Esophagus muscularis mucosa (tissue), 4 donors: ENCODE data around the gene ZFHX3. TPM values are rescaled to one million over a fixed set of nuclear protein-coding genes. Genes with fewer than 3 reads are reported as not detected.

Source experiments
- DNase-seq: peaks from one replicate; pipeline ENCODE4 v3.0.0-alpha.2; 2017; ENCODE audit errors: extremely low spot score
- H3K27ac ChIP-seq, 4 donors: fragments of 200-600 bp; sonication (generic); replicated peaks in 1 of 4; 1 replicate in 3 of 4; 2 replicates in 1 of 4; pipeline ENCODE4 v1.5.1; 2016 to 2019; ENCODE audit warnings: mild to moderate bottlenecking in 1 of 4
- H3K27me3 ChIP-seq, 4 donors: fragments of 200-600 bp; sonication (generic); one replicate each; pipeline versions ENCODE4 v1.5.1 to v1.6.0; 2016 to 2019
- H3K36me3 ChIP-seq, 4 donors: fragments of 200-600 bp; sonication (generic); one replicate each; pipeline ENCODE4 v1.5.1; 2016 to 2019
- H3K4me1 ChIP-seq, 4 donors: fragments of 200-600 bp; sonication (generic); one replicate each; pipeline ENCODE4 v1.5.1; 2016 to 2019
- H3K4me3 ChIP-seq, 4 donors: fragments of 200-600 bp; sonication (generic); 1 replicate in 2 of 4; 2 replicates in 2 of 4; pipeline ENCODE4 v1.5.1; 2016 to 2019; ENCODE audit warnings: mild to moderate bottlenecking in 4 of 4, moderate library complexity in 1 of 4
- H3K9me3 ChIP-seq, 4 donors: fragments of 200-600 bp; sonication (generic); 1 replicate in 3 of 4; 2 replicates in 1 of 4; pipeline ENCODE4 v1.5.1; 2016 to 2019
- CTCF ChIP-seq, 3 experiments: fragments of 200-600 bp in 2 of 3; fragments of 450-650 bp in 1 of 3; sonication (generic) in 2 of 3; IDR thresholded peaks; one replicate each; pipeline ENCODE4 v1.5.1; 2017 to 2019; ENCODE audit warnings: antibody characterized with exemption in 3 of 3, mild to moderate bottlenecking in 2 of 3, moderate library complexity in 1 of 3
- EP300 ChIP-seq: sonication (generic); formaldehyde crosslinking; IDR thresholded peaks from one replicate; pipeline ENCODE4 v1.6.1; 2017; ENCODE audit warnings: antibody characterized with exemption
- POLR2A ChIP-seq: fragments of 450-650 bp; IDR thresholded peaks from one replicate; pipeline ENCODE4 v1.6.1; 2017; ENCODE audit warnings: antibody characterized with exemption, moderate library complexity, mild to moderate bottlenecking, low read depth
- POLR2AphosphoS5 ChIP-seq, 2 donors: sonication (generic); formaldehyde crosslinking; IDR thresholded peaks; one replicate each; pipeline ENCODE4 v1.6.1; 2017; ENCODE audit warnings: antibody characterized with exemption in 2 of 2
- whole genome bisulfite sequencing: methylation state at CpG from one replicate; pipeline ENCODE4 v1.1.5; 2018; 5-methylcytosine and 5-hydroxymethylcytosine counted together
- intact Hi-C: fragments of 100-400 bp; cut with DNase I; formaldehyde crosslinking; loops from one replicate; pipeline ENCODE4 v1.15.1; 2023
- total RNA-seq, 4 donors: library from RNA; depleted of rRNA; stranded (reverse); fragments of >200 nt; gene quantifications; one replicate each; pipeline versions ENCODE4 v1.1.0 to v1.2.1, GENCODE V29; 2016

Gene ZFHX3
- total RNA-seq, 4 donors from 2014 or later = 25.7 to 53.0 (median 30.6) TPM

- Histone ChIP-seq H3K27me3 (no peaks in the 10 kb centered on the region), H3K4me1 (peaks cover 16 to 39% (median 23%) of the 10 kb centered on the region in 4 donors), H3K4me3 (no peak overlapping the region), H3K9me3 (peaks cover 0 to 10% (median 3%) of the 10 kb centered on the region in 4 donors), H3K36me3 (no peaks in the 10 kb centered on the region), H3K27ac (no peak overlapping the region)
- intact Hi-C loops = no loop called here
- TF ChIP-seq CTCF (IDR thresholded peaks at IDR 0.05) (no peak), EP300 (no peak), POLR2AphosphoS5 (IDR thresholded peaks at IDR 0.05) (no peak), POLR2A (no peak)
- WGBS = 78% methylated on average over 2 of the region's 2 CpGs
- no peak for DNase-seq
These were observed 45.1 kb downstream of the ZFHX3 start for GRCh38 chr16:73002866-73003265.

GRCh38 chr16:73000907-73001521, 46.9 kb downstream of the ZFHX3 start:
- no peak for DNase-seq
- WGBS = 82% methylated on average over 7 of the region's 7 CpGs
- Histone ChIP-seq H3K27me3 (no peaks in the 10 kb centered on the region), H3K4me3 (no peak overlapping the region), H3K27ac (peak overlapping the region; percentile 44 to 58 (median 55)), H3K9me3 (peaks cover 0 to 10% (median 3%) of the 10 kb centered on the region in 4 donors), H3K4me1 (peaks cover 18 to 58% (median 39%) of the 10 kb centered on the region in 4 donors), H3K36me3 (no peaks in the 10 kb centered on the region)
- intact Hi-C loops = no loop called here
- TF ChIP-seq POLR2A (no peak), EP300 (no peak), POLR2AphosphoS5 (IDR thresholded peaks at IDR 0.05) (no peak), CTCF (IDR thresholded peaks at IDR 0.05) (no peak)

- Histone ChIP-seq H3K27me3 (no peaks in the 10 kb centered on the region), H3K4me1 (peaks cover 18 to 58% (median 42%) of the 10 kb centered on the region in 4 donors), H3K27ac (peak overlapping the region; percentile 44 to 58 (median 55)), H3K9me3 (peaks cover 0 to 10% (median 3%) of the 10 kb centered on the region in 4 donors), H3K36me3 (no peaks in the 10 kb centered on the region), H3K4me3 (peak overlapping the region in 1 of 4 donors; percentile 12)
- intact Hi-C loops = no loop called here
- WGBS = 66% methylated on average over 21 of the region's 22 CpGs
- no peak for DNase-seq
- TF ChIP-seq POLR2AphosphoS5 (IDR thresholded peaks at IDR 0.05) (peak; percentile 24), POLR2A (no peak)
These were observed 47.7 kb downstream of the ZFHX3 start for GRCh38 chr16:73000020-73000906.

GRCh38 chr16:72999541-73000019, 48.3 kb downstream of the ZFHX3 start:
- no peak for TF ChIP-seq POLR2AphosphoS5 (IDR thresholded peaks at IDR 0.05)
- no peak for TF ChIP-seq POLR2A
- TF ChIP-seq CTCF (IDR thresholded peaks at IDR 0.05) = no peak
- TF ChIP-seq EP300 = no peak
- H3K4me1 ChIP-seq = peaks cover 18 to 58% (median 42%) of the 10 kb centered on the region in 4 donors
- H3K4me3 ChIP-seq = peak overlapping the region in 1 of 4 donors; percentile 12
- H3K27ac ChIP-seq = peak overlapping the region; percentile 44 to 58 (median 55)
- intact Hi-C loops = no loop called here
- no peaks in the 10 kb centered on the region for H3K27me3 ChIP-seq
- WGBS = 77% methylated on average over 8 of the region's 9 CpGs
- peaks cover 0 to 10% (median 3%) of the 10 kb centered on the region in 4 donors for H3K9me3 ChIP-seq
- DNase-seq = no peak
- no peaks in the 10 kb centered on the region for H3K36me3 ChIP-seq

- H3K27ac ChIP-seq = peak overlapping the region in 3 of 4 donors; percentile 9 to 35 (median 14)
- H3K27me3 ChIP-seq = no peaks in the 10 kb centered on the region
- H3K4me3 ChIP-seq = no peak overlapping the region
- peaks cover 18 to 68% (median 57%) of the 10 kb centered on the region in 4 donors for H3K4me1 ChIP-seq
- peaks cover 0 to 10% (median 3%) of the 10 kb centered on the region in 4 donors for H3K9me3 ChIP-seq
- DNase-seq = no peak
- no peaks in the 10 kb centered on the region for H3K36me3 ChIP-seq
- peak; percentile 28 to 65 for TF ChIP-seq POLR2AphosphoS5 (IDR thresholded peaks at IDR 0.05)
- no peak for TF ChIP-seq POLR2A
- intact Hi-C loops = no loop called here
- WGBS = 73% methylated on average over 5 of the region's 7 CpGs
These were observed 50.8 kb downstream of the ZFHX3 start for GRCh38 chr16:72997141-72997542.
